GM23338 (cell line): ENCODE results near the gene SCML1. TPM values are rescaled to one million over a fixed set of nuclear protein-coding genes. Genes with fewer than 3 reads are reported as not detected.

Experiments used
- ATAC-seq: fragments of 200-7000 bp; cut with Tn5 transposase; 3 replicates; pipeline ENCODE4 v1.9.1; 2020
- DNase-seq: peaks from one replicate; pipeline ENCODE4 v3.0.0-alpha.2; 2015; ENCODE audit warnings: low spot score
- H2AFZ ChIP-seq: fragments of 200-600 bp; sonication (generic); 2 replicates; pipeline ENCODE4 v1.8.0; 2016; ENCODE audit warnings: antibody characterized with exemption, mild to moderate bottlenecking, moderate library complexity
- H3F3A ChIP-seq: fragments of 200-600 bp; sonication (generic); replicated peaks from 2 replicates; pipeline ENCODE4 v1.8.0; 2017; ENCODE audit warnings: antibody characterized with exemption, mixed run types, low read depth
- H3K27ac ChIP-seq: fragments of 200-600 bp; sonication (generic); 2 replicates; pipeline ENCODE4 v1.6.1; 2016; ENCODE audit warnings: low read depth
- H3K27me3 ChIP-seq: fragments of 200-600 bp; sonication (generic); 2 replicates; pipeline ENCODE4 v1.8.0; 2016; ENCODE audit warnings: mild to moderate bottlenecking, mixed run types, moderate library complexity; ENCODE audit not compliant: insufficient read depth
- H3K36me3 ChIP-seq: fragments of 200-600 bp; sonication (generic); 2 replicates; pipeline ENCODE4 v1.8.0; 2016; ENCODE audit warnings: mild to moderate bottlenecking; ENCODE audit not compliant: insufficient read depth
- H3K4me1 ChIP-seq: fragments of 200-600 bp; sonication (generic); 2 replicates; pipeline ENCODE4 v1.8.0; 2016; ENCODE audit warnings: mild to moderate bottlenecking, moderate library complexity; ENCODE audit not compliant: insufficient read depth
- H3K4me2 ChIP-seq: fragments of 200-600 bp; sonication (generic); 2 replicates; pipeline ENCODE4 v1.7.1; 2017; ENCODE audit warnings: mixed run types
- H3K4me3 ChIP-seq: fragments of 200-600 bp; sonication (generic); 2 replicates; pipeline ENCODE4 v1.6.1; 2016; ENCODE audit warnings: mixed run types
- H3K79me2 ChIP-seq: fragments of 200-600 bp; sonication (generic); replicated peaks from 2 replicates; pipeline ENCODE4 v1.8.0; 2017; ENCODE audit warnings: mild to moderate bottlenecking; ENCODE audit not compliant: insufficient read depth
- H3K9me2 ChIP-seq: fragments of 200-600 bp; sonication (generic); 2 replicates; pipeline ENCODE4 v1.8.0; 2017; ENCODE audit not compliant: insufficient read depth
- H4K20me1 ChIP-seq: fragments of 200-600 bp; sonication (generic); replicated peaks from 2 replicates; pipeline ENCODE4 v1.8.0; 2017; ENCODE audit warnings: mild to moderate bottlenecking; ENCODE audit not compliant: insufficient read depth
- H3K27ac Mint-ChIP-seq: 2 replicates; pipeline ENCODE4 v1.8.0; 2020; ENCODE audit warnings: inconsistent platforms, mild to moderate bottlenecking, moderate library complexity, mixed read lengths
- H3K27me3 Mint-ChIP-seq: 3 replicates; pipeline ENCODE4 v1.8.0; 2022; ENCODE audit warnings: low read depth, mild to moderate bottlenecking, moderate library complexity, mixed read lengths, inconsistent platforms; ENCODE audit not compliant: insufficient read depth, poor library complexity
- H3K36me3 Mint-ChIP-seq: 3 replicates; pipeline ENCODE4 v1.8.0; 2021; ENCODE audit warnings: low read depth, mild to moderate bottlenecking, inconsistent platforms, moderate library complexity, mixed read lengths
- H3K4me1 Mint-ChIP-seq: 3 replicates; pipeline ENCODE4 v1.8.0; 2020; ENCODE audit warnings: mild to moderate bottlenecking, inconsistent platforms, mixed read lengths
- H3K4me3 Mint-ChIP-seq: 3 replicates; pipeline ENCODE4 v1.8.0; 2021; ENCODE audit warnings: moderate library complexity, mild to moderate bottlenecking, inconsistent platforms, mixed read lengths
- H3K9me3 Mint-ChIP-seq: 3 replicates; pipeline ENCODE4 v1.8.0; 2020; ENCODE audit warnings: moderate library complexity, mild to moderate bottlenecking, inconsistent platforms, mixed read lengths
- CREB1 ChIP-seq: fragments of 250-450 bp; sonication (Bioruptor Pico); IDR thresholded peaks from 2 replicates; pipeline ENCODE4 v1.5.0; 2020; ENCODE audit warnings: low read depth, mild to moderate bottlenecking, moderate library complexity
- EZH2 ChIP-seq: fragments of 200-600 bp; sonication (generic); IDR thresholded peaks from one replicate; pipeline ENCODE4 v1.8.0; 2017; ENCODE audit warnings: antibody characterized with exemption, mild to moderate bottlenecking, low read depth; ENCODE audit not compliant: unreplicated experiment
- EZH2phosphoT487 ChIP-seq: fragments of 200-600 bp; sonication (generic); IDR thresholded peaks from one replicate; pipeline ENCODE4 v1.8.1; 2018; ENCODE audit warnings: antibody characterized with exemption; ENCODE audit not compliant: unreplicated experiment
- JUNB ChIP-seq: IDR thresholded peaks from one replicate; pipeline ENCODE4 v1.6.1; 2016; ENCODE audit warnings: antibody characterized with exemption; ENCODE audit not compliant: unreplicated experiment
- NANOG ChIP-seq: IDR thresholded peaks from 2 replicates; pipeline ENCODE4 v1.6.1; 2016; ENCODE audit warnings: antibody characterized with exemption, borderline replicate concordance
- POLR2AphosphoS5 ChIP-seq: IDR thresholded peaks from 2 replicates; pipeline ENCODE4 v1.6.1; 2016; ENCODE audit warnings: antibody characterized with exemption, low read depth
- STAT1 ChIP-seq: IDR thresholded peaks from one replicate; pipeline ENCODE4 v1.6.1; 2016; ENCODE audit warnings: antibody characterized with exemption; ENCODE audit not compliant: unreplicated experiment
- ZNF331 ChIP-seq: fragments of 250-450 bp; sonication (Bioruptor Pico); IDR thresholded peaks from 2 replicates; pipeline ENCODE4 v1.5.0; 2020; ENCODE audit warnings: low read depth, mild to moderate bottlenecking, moderate library complexity
- ZNF462 ChIP-seq: fragments of 250-450 bp; sonication (Bioruptor Pico); IDR thresholded peaks from 2 replicates; pipeline ENCODE4 v1.5.0; 2020; ENCODE audit warnings: mild to moderate bottlenecking, moderate library complexity
- polyA plus RNA-seq: library from polyadenylated mRNA; unstranded; fragments of >200 nt; fragmentation: Nextera tagmentation; extraction: Ambion mirVana; gene quantifications from 2 replicates; pipeline ENCODE4 v1.2.1, GENCODE V29; 2016
- total RNA-seq: library from RNA; depleted of rRNA; stranded (reverse); fragments of >200 nt; shearing (Covaris generic); gene quantifications from 2 replicates; pipeline ENCODE4 v1.2.3, GENCODE V29; 2014
- TF ChIP-seq, protein P1 (sequence below): IDR thresholded peaks from 2 replicates; pipeline ENCODE4 v1.6.1; 2016; ENCODE audit warnings: antibody characterized with exemption

SCML1 gene
- total and polyA plus RNA-seq, 2 experiments from 2014 or later = 5.4 to 6.4 TPM

DNA sequence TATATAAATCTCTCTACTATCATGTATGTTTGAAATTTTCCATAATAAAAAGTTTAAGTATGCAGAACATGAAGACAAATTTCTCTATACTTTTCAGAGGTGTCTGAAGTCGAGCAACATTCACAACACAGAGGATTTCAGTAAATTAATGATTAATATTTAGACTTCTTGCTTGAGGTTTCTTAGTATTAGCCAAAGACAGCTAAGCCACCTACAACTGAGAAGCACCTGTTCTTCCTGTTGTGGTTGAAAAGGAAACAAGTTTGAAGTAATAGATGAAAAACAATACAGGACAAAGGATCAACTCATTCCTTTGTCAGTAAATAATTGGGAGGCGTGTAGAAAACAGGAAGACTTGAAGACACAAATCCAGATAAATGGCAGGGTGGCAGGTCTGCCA lies 21.1 kb downstream of the SCML1 start (continued):
- TF ChIP-seq ZNF462 (no peak), NANOG (no peak), CREB1 (CRISPR knock-in tag) (no peak), JUNB (no peak), EZH2 (no peak), ZNF331 (CRISPR knock-in tag) (no peak)

DNA sequence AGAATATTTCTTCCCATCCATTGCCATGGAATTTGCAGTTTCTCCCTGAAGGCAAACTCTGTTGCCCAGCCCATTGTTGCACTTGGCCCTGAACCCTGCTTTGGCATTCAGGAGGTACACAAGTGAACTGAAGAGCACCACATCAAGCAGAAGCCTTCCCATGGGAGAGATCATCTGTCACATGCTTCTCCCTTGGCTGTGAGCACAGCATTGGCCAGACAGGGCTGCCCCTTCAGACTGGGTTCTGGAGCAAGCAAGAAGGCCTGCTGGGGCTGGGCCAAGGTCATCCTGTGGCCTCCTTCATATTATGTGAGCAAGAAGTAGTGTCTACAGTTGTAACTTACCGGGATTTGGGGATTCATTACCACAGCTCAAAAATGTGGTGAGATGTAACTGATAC lies 22.7 kb downstream of the SCML1 start:
- Histone ChIP-seq H3K4me2 (no peak overlapping the region), H3K27ac (no peak overlapping the region), H3K27me3 (no peaks in the 10 kb centered on the region), H3K4me3 (no peak overlapping the region), H3K9me2 (no peaks in the 10 kb centered on the region), H2AFZ (no peak overlapping the region), H3F3A (no peaks in the 10 kb centered on the region), H4K20me1 (no peaks in the 10 kb centered on the region), H3K4me1 (no peaks in the 10 kb centered on the region), H3K36me3 (no peaks in the 10 kb centered on the region), H3K79me2 (no peaks in the 10 kb centered on the region)
- Mint-ChIP-seq H3K4me1 (no peaks in the 10 kb centered on the region; the same call in 2 of the 3 replicates), H3K4me3 (no peak overlapping the region), H3K27me3 (no peaks in the 10 kb centered on the region), H3K27ac (no peak overlapping the region), H3K36me3 (no peaks in the 10 kb centered on the region; the same call in 2 of the 3 replicates), H3K9me3 (no peaks in the 10 kb centered on the region)
- ATAC-seq (no peak), DNase-seq (no peak)
- TF ChIP-seq ZNF462 (no peak), POLR2AphosphoS5 (no peak), STAT1 (no peak), EZH2phosphoT487 (no peak)
- TF ChIP-seq, protein P1, sequence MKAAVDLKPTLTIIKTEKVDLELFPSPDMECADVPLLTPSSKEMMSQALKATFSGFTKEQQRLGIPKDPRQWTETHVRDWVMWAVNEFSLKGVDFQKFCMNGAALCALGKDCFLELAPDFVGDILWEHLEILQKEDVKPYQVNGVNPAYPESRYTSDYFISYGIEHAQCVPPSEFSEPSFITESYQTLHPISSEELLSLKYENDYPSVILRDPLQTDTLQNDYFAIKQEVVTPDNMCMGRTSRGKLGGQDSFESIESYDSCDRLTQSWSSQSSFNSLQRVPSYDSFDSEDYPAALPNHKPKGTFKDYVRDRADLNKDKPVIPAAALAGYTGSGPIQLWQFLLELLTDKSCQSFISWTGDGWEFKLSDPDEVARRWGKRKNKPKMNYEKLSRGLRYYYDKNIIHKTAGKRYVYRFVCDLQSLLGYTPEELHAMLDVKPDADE = no peak
